HepG2 (cell line): ENCODE measurements around the gene TNK1. TPM values are rescaled to one million over a fixed set of nuclear protein-coding genes. Genes with fewer than 3 reads are reported as not detected.

Experiments used
- ATF7 ChIP-seq, 2 experiments: fragments of 450-650 bp in 1 of 2; sonication (generic) in 1 of 2; formaldehyde crosslinking in 1 of 2; IDR thresholded peaks; 2 replicates each; pipeline versions ENCODE4 v1.4.0 to v1.6.1; 2016 to 2020; ENCODE audit warnings: antibody characterized with exemption in 1 of 2, mild to moderate bottlenecking in 1 of 2, missing genetic modification reagents in 1 of 2
- GATA4 ChIP-seq: sonication (generic); IDR thresholded peaks from 2 replicates; pipeline ENCODE4 v1.6.1; 2016; ENCODE audit warnings: antibody characterized with exemption, low read depth, borderline replicate concordance
- GATAD2A ChIP-seq: IDR thresholded peaks from 2 replicates; pipeline ENCODE4 v1.6.1; 2016
- GMEB2 ChIP-seq: IDR thresholded peaks from 2 replicates; pipeline ENCODE4 v1.6.1; 2016; ENCODE audit warnings: missing biosample characterization, missing genetic modification reagents, low read depth
- HES4 ChIP-seq: sonication (generic); formaldehyde crosslinking; IDR thresholded peaks from 2 replicates; pipeline ENCODE4 v1.9.0; 2021; ENCODE audit warnings: mild to moderate bottlenecking, missing genetic modification reagents, borderline replicate concordance
- MXD4 ChIP-seq: IDR thresholded peaks from 2 replicates; pipeline ENCODE4 v1.6.1; 2016; ENCODE audit warnings: mild to moderate bottlenecking, missing biosample characterization, missing genetic modification reagents
- NR1H2 ChIP-seq: sonication (generic); formaldehyde crosslinking; IDR thresholded peaks from 2 replicates; pipeline ENCODE4 v1.8.1; 2022; ENCODE audit warnings: low read depth, missing genetic modification reagents, borderline replicate concordance
- TCF12 ChIP-seq, 2 experiments: fragments of 450-650 bp in 1 of 2; sonication (generic) in 1 of 2; formaldehyde crosslinking in 1 of 2; IDR thresholded peaks; 2 replicates each; pipeline versions ENCODE4 v1.6.1 to v1.8.0; 2017 to 2022; ENCODE audit warnings: antibody characterized with exemption in 1 of 2, mild to moderate bottlenecking in 1 of 2, missing genetic modification reagents in 1 of 2, moderate library complexity in 1 of 2
- ZMYM4 ChIP-seq: sonication (generic); formaldehyde crosslinking; IDR thresholded peaks from 2 replicates; pipeline ENCODE4 v1.8.1; 2023; ENCODE audit warnings: mild to moderate bottlenecking, missing genetic modification reagents
- ZNF142 ChIP-seq: sonication (generic); formaldehyde crosslinking; IDR thresholded peaks from 2 replicates; pipeline ENCODE4 v1.4.0; 2020; ENCODE audit warnings: missing genetic modification reagents
- ZNF251 ChIP-seq: sonication (generic); formaldehyde crosslinking; IDR thresholded peaks from 2 replicates; pipeline ENCODE4 v1.9.0; 2021; ENCODE audit warnings: mild to moderate bottlenecking, missing genetic modification reagents
- ZNF331 ChIP-seq: sonication (generic); formaldehyde crosslinking; IDR thresholded peaks from 2 replicates; pipeline ENCODE4 v1.4.0; 2020; ENCODE audit warnings: missing genetic modification reagents
- ZNF790 ChIP-seq: sonication (generic); formaldehyde crosslinking; IDR thresholded peaks from 2 replicates; pipeline ENCODE4 v1.8.0; 2022; ENCODE audit warnings: missing genetic modification reagents, mild to moderate bottlenecking, borderline replicate concordance
- ZNF850 ChIP-seq: sonication (generic); formaldehyde crosslinking; conservative IDR thresholded peaks from 2 replicates; pipeline ENCODE4 v1.9.0; 2021; ENCODE audit warnings: mild to moderate bottlenecking, missing genetic modification reagents
- polyA plus RNA-seq, 8 experiments: library from polyadenylated mRNA; depleted of rRNA in 3 of 8; stranded (reverse) in 7 of 8; unstranded in 1 of 8; fragments of >200 nt; fragmentation: Illumina TruSeq in 4 of 8; extraction: Trizol in 4 of 8; gene quantifications; 2 replicates each; pipeline versions ENCODE4 v1.2.1 to v1.2.3, GENCODE V29; 2011 to 2016; ENCODE audit warnings: low read depth in 4 of 8, missing spikeins in 1 of 8, mixed read lengths in 1 of 8; ENCODE audit not compliant: insufficient read depth in 1 of 8
- total RNA-seq, 5 experiments: library from RNA; depleted of rRNA; stranded (reverse); fragments of >200 nt; fragmentation: Illumina TruSeq; extraction: Trizol; gene quantifications; 2 replicates each; pipeline ENCODE4 v1.2.3, GENCODE V29; 2016; ENCODE audit warnings: low read depth in 1 of 5
- TF ChIP-seq, protein P1 (sequence below): sonication (generic); formaldehyde crosslinking; IDR thresholded peaks from 2 replicates; pipeline ENCODE4 v1.8.0; 2022; ENCODE audit warnings: missing genetic modification reagents, mild to moderate bottlenecking, borderline replicate concordance
- TF ChIP-seq, protein P2 (sequence below): IDR thresholded peaks from 2 replicates; pipeline ENCODE4 v1.6.1; 2016; ENCODE audit warnings: low read depth, control low read depth
- TF ChIP-seq, protein P3 (sequence below): sonication (generic); formaldehyde crosslinking; IDR thresholded peaks from 2 replicates; pipeline ENCODE4 v1.8.0; 2022; ENCODE audit warnings: missing genetic modification reagents, mild to moderate bottlenecking, moderate library complexity, borderline replicate concordance

Gene TNK1
- total and polyA plus RNA-seq, 2 of the 13 experiments (the other 11 are each of a cell fraction or from before 2014, with no cell fraction given), result 2.0 to 3.5 TPM

DNA sequence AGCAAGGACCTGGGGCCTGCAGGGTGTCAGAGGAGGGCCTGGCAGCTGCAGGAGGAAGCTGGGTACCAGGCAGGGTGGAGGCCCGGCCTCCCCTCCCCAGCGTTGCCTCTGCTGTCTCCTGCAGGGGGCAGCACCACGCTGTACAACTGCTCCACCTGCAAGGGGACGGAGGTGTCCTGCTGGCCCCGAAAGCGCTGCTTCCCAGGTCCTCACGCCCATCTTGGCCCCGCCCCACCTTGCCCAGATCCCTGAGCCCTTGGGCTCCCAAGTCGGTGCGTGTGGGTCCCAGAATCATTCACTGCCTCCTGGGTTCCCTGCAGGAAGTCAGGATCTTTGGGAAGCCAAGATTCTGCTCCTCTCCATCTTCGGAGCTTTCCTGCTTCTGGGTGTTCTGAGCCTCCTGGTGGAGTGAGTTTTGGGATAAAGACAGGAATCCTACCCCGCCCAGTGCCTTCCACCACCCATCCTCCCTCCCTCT lies 24.8 kb upstream of the TNK1 start (continued):
- TF ChIP-seq, protein P1, sequence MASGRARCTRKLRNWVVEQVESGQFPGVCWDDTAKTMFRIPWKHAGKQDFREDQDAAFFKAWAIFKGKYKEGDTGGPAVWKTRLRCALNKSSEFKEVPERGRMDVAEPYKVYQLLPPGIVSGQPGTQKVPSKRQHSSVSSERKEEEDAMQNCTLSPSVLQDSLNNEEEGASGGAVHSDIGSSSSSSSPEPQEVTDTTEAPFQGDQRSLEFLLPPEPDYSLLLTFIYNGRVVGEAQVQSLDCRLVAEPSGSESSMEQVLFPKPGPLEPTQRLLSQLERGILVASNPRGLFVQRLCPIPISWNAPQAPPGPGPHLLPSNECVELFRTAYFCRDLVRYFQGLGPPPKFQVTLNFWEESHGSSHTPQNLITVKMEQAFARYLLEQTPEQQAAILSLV (CRISPR knock-in tag), result no peak
- no peak for TF ChIP-seq ZNF790 (CRISPR knock-in tag)
- peak; percentile 46; the same call in 1 of the 2 replicates for TF ChIP-seq ZNF331 (CRISPR knock-in tag)
- TF ChIP-seq MXD4 (CRISPR knock-in tag), result 0 out of 2 replicates have a peak, but pooled peaks have one; percentile 38
- no peak for TF ChIP-seq ZNF850 (CRISPR knock-in tag)
- no peak for TF ChIP-seq ZMYM4 (CRISPR knock-in tag)
- TF ChIP-seq GMEB2 (CRISPR knock-in tag), result no peak
- TF ChIP-seq ATF7 (IDR thresholded peaks at IDR 0.05), result no peak
- no peak for TF ChIP-seq ATF7 (CRISPR knock-in tag; IDR thresholded peaks at IDR 0.05)
- TF ChIP-seq TCF12 (IDR thresholded peaks at IDR 0.05), result no peak
- TF ChIP-seq TCF12 (CRISPR knock-in tag; IDR thresholded peaks at IDR 0.05), result no peak
- TF ChIP-seq, protein P2, sequence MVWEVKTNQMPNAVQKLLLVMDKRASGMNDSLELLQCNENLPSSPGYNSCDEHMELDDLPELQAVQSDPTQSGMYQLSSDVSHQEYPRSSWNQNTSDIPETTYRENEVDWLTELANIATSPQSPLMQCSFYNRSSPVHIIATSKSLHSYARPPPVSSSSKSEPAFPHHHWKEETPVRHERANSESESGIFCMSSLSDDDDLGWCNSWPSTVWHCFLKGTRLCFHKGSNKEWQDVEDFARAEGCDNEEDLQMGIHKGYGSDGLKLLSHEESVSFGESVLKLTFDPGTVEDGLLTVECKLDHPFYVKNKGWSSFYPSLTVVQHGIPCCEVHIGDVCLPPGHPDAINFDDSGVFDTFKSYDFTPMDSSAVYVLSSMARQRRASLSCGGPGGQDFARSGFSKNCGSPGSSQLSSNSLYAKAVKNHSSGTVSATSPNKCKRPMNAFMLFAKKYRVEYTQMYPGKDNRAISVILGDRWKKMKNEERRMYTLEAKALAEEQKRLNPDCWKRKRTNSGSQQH (CRISPR knock-in tag), result no peak
- TF ChIP-seq ZNF142, result no peak
- TF ChIP-seq, protein P3, sequence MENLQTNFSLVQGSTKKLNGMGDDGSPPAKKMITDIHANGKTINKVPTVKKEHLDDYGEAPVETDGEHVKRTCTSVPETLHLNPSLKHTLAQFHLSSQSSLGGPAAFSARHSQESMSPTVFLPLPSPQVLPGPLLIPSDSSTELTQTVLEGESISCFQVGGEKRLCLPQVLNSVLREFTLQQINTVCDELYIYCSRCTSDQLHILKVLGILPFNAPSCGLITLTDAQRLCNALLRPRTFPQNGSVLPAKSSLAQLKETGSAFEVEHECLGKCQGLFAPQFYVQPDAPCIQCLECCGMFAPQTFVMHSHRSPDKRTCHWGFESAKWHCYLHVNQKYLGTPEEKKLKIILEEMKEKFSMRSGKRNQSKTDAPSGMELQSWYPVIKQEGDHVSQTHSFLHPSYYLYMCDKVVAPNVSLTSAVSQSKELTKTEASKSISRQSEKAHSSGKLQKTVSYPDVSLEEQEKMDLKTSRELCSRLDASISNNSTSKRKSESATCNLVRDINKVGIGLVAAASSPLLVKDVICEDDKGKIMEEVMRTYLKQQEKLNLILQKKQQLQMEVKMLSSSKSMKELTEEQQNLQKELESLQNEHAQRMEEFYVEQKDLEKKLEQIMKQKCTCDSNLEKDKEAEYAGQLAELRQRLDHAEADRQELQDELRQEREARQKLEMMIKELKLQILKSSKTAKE (CRISPR knock-in tag), result no peak
- no peak for TF ChIP-seq HES4 (CRISPR knock-in tag)
- no peak for TF ChIP-seq ZNF251
- no peak for TF ChIP-seq GATA4
- peak; percentile 33; the same call in 1 of the 2 replicates for TF ChIP-seq GATAD2A (CRISPR knock-in tag)
- TF ChIP-seq NR1H2, result no peak
